Hematopoietic multipotent progenitor cell treated with erythropoietin and hydrocortisone succinate and interleukin-3 and kit ligand, for 8 days (in vitro differentiated cells): ENCODE measurements around the gene TMOD1.
"Not testable (repeated sequence)": the region's sequence is repeated elsewhere in the genome, so short reads cannot be mapped to it uniquely, and the experiment has no call there.

ENCODE experiments used
- DNase-seq: peaks from one replicate; pipeline ENCODE4 v3.0.0-alpha.2; 2015

Gene TMOD1

DNA sequence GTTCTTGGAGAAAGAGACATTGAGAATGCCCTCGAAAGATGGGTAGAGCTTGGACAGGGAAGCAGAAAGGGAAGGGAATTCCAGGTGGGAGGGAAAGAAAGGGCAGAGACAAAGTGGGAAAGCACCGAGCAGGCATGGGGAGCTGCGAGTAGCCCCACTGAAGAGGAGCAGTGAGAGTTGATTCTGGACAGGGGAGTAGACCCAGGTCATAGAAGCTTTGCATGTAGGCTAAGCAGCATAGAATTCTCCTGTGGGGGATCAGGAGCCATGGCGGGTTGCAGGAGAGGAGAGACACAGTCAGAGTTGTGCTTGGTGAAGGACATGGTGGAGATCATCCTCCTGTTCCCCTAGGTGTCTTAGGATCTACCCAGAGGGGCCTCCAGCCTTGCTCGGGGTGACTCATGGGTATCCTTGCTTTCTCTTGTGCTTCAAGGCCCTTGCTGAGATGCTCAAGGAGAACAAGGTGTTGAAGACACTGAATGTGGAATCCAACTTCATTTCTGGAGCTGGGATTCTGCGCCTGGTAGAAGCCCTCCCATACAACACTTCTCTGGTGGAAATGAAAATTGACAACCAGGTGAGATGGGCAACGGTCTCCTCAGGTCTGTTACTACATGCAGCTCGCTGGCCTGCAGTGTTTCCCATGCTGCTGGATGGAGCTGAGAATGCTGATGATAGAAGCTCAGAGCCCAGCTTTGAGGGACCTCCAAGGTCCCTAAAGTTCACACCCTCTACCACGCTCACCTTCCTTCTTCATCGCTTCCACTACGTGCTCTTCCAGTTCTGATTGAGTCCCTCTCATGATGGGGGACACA, 67.2 kb downstream of the TMOD1 start:
- no peak for DNase-seq

DNA sequence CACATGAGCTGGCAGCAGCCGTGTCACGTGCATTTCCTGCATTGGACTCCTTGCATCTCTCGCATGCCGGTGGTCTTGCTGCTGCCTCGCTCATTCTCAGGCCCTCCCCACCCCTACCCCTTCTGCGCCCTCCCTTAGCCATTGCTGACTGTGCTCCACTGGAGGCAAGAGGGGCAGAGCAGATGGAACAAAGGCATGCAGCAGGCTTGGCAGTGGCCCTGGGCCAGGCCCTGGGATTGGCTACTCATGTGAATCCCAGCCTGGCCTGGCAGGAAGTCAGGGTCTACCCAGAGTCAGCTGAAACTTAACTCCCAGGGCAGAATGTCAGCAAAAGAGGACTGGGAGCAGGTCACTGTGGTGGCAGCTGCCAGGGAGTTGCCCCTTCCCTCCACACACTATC, 69.4 kb downstream of the TMOD1 start:
- no peak for DNase-seq

DNA sequence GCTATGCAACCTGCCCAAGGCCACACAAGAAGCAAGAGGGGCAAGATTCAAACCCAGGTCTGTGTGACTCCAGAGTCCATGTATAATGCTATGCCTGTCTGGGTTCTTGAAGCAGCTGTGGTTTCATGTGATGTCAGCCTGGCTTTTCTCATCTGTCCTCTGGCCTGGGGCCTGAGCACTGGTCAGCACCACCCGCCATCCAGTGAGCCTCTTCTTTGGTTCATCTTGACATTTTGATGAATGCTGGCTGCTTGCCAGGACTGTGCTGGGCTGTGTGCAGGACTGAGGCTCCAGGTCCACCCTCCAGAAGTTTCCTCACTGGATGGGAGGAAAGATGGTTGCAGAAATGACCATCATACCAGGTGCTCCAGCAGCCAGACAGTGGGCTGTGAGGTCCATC, 70.2 kb downstream of the TMOD1 start:
- DNase-seq = no peak

DNA sequence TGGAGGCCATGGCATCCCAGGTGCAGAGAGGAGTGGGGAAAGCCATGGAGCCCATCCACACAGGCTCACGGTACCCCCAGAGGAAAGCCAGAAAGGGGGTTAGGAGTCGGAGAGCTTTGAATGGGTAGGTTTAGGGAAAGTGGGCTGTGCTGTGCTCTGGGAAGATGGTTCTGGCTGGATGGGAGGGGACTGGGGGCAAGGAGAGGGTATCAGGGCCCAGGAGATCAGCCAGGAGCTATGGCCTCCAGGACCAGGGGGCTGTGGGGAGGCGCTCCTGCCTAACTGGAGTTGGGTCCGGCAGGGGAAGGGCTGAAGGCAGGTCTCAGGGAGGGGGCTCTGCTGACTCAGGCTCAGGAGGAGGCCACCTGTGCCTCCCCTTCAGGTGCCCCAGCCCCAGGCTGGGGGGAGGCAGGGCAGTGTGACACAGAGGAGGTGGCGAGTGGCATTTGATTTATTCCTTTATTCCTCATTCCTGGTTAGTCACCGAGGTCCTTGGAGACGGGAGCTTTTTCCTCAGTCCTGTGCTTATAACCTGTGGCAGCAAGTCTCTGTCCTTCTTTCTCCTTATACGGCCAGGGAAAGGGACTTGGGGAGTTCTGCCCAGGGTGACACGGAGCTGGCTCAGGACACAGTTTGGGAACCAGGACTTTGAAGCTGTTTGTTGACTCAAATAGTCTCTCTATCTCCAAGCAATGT, 70.9 kb downstream of the TMOD1 start:
- DNase-seq = no peak

DNA sequence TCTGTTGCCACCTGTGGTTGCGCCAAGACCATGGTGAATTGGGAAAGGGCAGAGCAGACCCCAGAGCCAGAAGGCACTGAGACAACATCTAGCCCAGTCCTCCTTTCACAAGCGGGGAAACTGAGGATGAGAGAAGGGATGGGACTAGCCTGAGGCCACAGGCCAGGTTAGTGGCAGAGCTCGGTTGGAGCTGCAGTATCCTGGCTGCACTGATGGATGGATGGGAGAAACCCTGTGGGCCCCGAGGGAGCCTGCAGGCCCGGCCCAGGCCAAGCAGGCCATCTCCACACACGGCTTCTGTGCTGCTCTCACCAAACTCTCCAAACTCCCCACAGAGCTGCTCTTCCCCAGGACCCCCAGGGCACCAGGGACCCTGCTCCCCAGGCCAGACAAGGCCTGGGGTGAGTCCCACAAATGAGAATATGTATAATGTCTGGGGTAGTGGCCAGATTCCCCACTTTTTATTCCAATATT, 71.5 kb downstream of the TMOD1 start:
- no peak for DNase-seq

DNA sequence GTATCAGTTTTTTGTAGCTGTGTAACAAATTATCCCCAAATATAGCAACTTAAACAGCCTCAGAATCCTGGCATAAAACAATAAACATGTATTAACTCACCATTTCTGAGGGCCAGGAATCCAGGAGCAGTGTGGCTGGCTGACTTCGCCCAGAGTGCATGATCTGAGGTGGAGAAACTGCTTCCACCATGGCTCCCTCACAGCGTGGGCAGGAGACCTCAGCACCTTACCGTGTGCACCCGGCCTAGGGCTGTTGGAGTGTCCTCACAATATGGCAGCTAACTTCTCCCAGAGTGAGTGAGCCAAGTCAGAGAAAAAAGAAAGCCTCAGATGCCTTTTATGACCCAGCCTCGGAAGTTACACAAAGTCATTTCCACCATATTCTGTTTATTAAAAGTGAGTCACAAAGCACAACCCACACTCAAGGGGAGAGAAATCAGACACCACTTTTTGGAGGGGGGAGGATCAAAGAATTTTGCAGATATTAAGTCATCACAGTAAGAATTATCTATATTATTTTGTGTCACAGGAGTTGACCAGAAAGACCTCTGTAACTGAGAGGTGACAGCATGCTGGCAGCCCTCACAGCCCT, 72.1 kb downstream of the TMOD1 start:
- no peak for DNase-seq

DNA sequence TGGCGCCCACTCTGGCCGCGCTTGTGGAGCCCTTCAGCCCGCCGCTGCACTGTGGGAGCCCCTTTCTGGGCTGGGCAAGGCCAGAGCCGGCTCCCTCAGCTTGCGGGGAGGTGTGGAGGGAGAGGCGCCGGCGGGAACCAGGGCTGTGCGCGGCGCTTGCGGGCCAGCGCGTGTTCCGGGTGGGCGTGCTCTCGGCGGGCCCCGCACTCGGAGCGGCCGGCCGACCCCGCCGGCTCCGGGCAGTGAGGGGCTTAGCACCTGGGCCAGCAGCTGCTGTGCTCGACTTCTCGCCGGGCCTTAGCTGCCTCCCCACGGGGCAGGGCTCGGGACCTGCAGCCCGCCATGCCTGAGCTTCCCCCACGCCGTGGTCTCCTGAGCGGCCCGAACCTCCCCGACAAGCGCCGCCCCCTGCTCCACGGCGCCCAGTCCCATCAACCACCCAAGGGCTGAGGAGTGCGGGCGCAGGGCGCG, 72.7 kb downstream of the TMOD1 start:
- not testable (repeated sequence) for DNase-seq

DNA sequence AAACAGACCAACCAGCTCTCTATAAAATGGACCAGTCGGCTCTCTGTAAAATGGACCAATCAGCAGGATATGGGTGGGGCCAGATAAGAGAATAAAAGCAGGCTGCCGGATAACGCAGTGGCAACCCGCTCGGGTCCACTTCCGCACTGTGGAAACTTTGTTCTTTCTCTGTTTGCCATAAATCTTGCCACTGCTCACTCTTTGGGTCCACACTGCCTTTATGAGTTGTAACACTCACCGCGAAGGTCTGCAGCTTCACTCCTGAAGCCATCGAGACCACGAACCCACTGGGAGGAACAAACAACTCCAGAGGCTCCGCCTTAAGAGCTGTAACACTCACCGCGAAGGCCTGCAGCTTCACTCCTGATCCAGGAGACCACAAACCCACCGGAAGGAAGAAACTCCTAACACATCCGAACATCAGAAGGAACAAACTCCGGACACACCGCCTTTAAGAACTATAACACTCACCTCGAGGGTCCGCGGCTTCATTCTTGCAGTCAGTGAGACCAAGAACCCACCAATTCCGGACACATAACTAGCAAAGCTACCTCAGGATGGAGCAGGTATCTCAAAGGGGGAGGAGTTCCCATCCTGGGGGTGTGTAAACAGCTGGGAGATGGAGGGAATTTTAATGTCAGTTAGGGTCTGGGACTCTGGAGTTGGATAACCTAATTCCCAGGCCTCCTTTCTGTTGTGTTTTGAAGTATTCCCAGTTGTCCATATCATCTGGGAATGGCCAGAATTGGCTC, 73.6 kb downstream of the TMOD1 start:
- DNase-seq = peak; percentile 45

DNA sequence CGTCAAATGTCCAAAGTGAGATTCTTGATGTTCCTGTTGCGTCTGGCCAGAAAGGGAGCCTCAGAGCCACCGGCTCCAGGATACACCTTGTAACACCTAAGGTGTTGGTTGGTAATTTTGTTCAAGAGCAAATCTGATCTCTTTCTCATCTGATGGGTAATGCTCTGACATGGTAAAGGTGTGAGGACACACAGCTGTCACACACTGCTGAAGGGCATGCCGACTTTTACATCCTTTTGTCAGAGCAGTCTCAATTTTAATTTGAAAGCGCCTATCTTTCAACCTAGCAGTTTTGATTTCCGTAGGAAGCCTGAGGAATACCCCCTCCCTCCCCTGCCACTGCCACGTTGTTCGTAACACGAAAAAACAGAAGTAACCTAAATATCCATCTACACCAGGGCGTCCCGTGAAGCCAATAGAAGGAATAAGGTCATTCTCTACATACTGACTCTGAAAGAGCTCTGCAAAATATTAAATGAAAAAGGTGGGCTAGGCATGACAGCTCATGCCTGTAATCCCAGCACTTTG, 74.3 kb downstream of the TMOD1 start:
- DNase-seq = no peak

DNA sequence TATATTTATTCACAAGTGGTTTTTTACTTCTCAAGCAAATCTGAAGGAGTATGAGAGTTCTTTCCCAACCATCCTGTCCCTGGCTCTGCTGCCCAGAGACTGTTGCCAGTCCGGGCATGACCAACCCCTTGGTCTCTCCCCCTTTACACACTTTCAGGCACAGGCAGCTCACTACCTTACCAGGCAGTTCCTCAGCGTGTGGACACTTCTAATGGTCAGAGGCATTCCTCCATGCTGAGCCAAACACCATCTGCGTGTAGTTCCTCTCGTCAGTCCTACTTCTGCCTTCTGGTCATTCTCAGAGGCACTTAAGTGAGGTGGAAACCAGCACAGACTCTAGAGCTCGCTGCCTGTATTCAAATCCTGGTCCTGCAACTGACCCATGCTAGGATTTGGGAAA, 75.6 kb downstream of the TMOD1 start:
- DNase-seq = no peak

DNA sequence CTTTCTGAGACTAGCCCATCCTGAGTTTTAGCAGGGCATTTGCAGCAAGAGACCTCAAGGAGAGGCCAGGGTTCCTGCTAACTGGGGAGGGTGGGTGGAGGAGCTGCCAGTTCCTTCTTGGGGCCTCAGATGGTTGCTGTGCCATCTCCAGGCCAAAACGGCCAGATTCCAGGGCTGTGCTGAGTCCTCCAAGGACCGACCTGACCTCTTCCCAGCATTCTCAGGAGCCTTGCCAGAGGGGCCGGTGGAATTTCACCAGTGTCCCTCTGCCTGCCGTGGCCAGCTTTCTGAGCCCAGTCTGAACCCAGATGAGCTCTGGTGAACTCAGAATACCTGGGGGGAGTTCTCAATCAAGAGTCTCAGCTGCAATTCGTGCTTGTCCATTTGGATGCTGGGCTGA, 77.4 kb downstream of the TMOD1 start:
- DNase-seq = no peak

DNA sequence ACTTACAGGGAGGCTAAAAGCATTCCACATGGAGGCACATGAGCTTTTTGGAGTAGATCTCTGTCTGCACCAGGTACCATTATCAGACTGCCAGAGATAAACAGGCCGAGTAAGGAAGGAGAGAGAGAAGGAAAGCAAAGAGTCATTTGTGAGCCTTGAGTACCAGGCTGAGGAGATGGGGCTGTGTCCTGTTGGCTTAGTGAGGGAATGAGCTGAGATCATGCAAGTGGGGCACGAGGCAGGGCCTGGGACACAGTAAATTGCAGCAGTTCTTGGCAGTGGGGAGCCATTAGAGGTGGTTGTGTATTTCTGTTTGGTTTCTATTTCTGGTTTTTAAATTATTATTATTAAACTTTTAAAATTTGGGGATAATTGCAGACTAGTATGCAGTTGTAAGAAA, 78.4 kb downstream of the TMOD1 start:
- DNase-seq = no peak

DNA sequence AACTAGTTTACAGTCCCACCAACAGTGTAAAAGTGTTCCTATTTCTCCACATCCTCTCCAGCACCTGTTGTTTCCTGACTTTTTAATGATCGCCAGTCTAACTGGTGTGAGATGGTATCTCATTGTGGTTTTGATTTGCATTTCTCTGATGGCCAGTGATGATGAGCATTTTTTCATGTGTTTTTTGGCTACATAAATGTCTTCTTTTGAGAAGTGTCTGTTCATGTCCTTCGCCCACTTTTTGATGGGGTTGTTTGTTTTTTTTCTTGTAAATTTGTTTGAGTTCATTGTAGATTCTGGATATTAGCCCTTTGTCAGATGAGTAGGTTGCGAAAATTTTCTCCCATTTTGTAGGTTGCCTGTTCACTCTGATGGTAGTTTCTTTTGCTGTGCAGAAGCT, 80.1 kb downstream of the TMOD1 start:
- not testable (repeated sequence) for DNase-seq

DNA sequence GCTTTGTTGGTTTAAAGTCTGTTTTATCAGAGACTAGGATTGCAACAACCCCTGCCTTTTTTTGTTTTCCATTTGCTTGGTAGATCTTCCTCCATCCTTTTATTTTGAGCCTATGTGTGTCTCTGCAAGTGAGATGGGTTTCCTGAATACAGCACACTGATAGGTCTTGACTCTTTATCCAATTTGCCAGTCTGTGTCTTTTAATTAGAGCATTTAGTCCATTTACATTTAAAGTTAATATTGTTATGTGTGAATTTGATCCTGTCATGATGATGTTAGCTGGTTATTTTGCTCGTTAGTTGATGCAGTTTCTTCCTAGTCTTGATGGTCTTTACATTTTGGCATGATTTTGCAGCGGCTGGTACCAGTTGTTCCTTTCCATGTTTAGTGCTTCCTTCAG, 83.3 kb downstream of the TMOD1 start:
- not testable (repeated sequence) for DNase-seq

DNA sequence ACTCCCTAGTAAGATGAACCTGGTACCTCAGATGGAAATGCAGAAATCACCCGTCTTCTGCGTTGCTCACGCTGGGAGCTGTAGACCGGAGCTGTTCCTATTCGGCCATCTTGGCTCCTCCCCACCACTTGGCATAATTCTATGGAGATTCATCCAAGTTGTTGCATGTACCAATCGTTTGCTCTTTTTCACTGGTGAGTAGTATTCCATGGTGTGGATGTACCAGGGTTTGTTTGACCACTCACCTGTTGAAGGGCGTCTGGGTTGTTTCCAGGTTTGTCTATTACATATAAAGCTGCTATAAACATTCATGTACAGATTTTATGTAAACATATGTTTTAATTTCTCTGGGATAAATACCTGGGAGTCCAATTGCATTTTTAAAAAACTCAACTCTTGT, 85.4 kb downstream of the TMOD1 start:
- DNase-seq = not testable (repeated sequence)

DNA sequence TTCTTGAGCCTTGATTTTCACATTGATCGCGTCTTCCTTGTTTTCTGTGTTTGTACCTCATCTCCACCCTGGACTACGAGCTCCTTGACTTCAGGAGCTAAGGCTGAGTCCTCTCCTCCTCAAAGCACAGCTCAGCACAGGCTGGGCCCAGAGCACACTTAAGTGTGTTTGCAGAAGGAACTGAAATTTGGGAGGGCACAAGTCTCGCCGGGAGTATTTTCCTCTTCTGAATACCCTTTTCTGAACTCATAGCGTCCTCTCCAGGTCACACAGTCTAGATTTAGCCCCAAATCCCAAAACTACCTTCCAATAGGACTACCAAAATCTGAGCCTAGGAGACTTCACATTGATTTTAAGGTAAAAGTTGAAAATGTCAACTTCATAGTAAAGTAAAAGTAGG, 90.1 kb downstream of the TMOD1 start:
- no peak for DNase-seq

DNA sequence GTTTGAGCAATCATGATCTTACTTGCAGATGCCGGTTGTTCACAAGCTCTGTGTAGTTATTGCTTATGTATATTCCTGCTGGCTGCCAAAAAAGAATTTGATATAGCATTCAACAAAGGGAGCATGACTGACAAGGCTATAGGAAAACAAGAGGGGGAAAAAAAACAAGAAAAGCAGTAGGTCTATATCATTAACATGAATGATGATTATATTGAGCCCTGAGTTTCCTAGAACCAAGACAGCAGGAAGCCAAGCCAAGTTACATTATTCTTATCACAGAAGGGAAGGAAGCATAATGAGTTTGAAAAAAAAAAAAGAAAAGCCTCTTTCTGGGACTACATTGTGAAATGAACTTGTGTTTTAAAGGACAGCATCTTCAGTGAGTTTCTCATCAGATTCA, 90.7 kb downstream of the TMOD1 start:
- DNase-seq = no peak

DNA sequence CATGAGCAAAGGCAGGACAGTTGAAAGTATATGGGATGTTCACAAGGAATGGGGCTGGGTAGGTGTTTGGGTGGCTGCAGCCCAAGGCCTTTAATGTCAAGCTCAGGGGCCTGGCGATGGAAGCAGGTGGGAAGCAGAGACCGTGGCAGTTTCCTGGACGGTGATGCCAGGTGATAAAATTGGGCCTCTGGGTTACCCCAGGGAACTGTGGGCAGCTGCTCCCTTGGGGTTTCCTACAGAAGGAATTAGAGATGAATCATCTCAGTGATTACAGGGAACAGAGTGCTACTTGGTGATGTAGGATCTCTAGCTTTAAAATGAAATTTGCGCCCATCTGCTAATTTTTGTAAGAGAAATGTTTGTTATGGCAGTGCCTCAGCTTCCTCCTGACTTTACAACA, 92.5 kb downstream of the TMOD1 start:
- DNase-seq = no peak

DNA sequence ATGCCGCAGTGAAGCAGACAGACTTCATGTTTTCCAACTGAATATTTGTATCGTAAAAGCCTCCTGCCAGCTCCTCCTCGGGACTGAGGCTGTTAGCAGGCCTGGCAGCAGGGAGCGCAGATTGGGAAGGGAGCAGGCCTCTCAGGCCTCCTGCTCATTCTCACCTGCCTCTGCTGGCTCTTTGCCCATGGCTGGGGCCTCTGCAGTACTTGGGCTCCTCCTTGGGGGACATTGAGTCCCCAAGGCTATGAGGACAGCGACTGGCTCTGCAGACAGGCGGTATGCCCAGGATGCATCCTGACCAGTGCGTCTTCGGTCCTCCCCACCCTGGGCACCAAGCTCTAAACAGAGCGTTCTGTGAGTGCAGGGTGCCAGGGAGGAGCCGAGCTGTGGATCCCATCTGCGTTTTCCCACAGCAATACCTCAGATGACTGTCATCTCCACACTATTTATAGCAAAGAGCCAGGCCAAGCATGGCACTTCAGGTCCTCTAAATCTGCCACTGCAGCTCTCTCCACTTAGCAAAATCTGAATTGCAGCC, 93.0 kb downstream of the TMOD1 start:
- no peak for DNase-seq

DNA sequence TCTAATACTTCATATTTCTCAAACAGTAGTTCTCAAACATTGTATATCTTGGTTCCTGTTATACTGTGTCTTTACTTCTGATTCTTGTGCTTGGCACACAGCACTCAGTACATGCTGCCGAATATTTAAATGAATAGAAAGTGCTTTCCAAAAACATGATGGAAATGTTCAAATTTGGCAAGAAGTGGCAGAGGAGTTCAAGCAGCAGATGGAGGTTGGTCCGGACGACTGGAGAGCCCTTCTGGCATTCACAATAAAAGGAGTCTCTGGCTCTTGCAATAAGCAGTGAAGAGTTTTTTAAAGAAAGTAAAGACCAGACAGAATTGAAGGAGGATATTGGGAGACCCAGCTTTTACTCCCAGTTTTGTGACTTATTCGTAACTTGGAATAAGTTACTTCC, 95.4 kb downstream of the TMOD1 start:
- DNase-seq = no peak

DNA sequence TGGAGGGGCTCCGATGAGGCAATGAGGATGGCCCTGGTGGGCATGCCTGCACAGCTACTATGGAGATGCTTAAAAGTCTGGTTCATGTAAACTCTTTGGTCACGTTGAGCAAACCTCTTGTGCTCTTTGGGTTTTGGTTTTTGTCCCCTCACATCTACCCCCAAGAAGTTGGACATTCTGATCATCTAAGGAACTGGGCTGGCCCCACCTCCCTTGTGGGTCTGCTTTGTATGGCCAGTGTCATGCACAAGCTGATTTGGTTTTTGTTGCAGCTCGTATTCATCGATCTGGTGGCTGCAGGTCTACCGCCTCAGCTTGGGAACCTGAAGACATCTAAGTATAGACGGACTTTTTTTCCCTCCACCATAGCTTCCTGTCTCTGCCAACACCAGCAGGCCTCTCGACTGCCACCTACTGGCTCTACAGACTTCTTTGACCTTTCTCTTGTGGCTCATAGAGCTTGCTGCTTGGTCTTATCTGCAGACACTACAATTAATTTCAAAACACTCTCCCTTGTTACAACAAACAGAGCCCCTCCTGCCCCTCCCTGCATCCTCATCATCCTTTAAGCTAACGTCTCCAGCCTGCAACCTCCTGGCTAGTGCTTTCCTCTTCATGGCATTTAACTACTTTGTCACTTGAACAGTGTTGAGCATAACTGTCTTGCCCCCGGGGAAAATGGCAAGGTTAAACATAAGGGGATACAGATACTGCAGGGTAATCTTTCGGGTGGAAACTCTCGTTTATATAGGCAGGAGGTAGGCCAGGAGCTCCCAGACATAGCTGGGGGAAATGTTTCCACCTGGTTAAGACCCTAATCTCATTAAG, 97.2 kb downstream of the TMOD1 start:
- peak; percentile 88 for DNase-seq
